ENCODE data around the gene IL4.

The IL4 gene

GRCh38 chr5:132695956-132696355 lies 22.2 kb downstream of the IL4 start:
- DNase-seq (ENCODE audit: low spot score) = no peak

- peak; percentile 67 for DNase-seq (ENCODE audit: low spot score)
Measured at GRCh38 chr5:132704875-132705274, 31.1 kb downstream of the IL4 start.

- DNase-seq (ENCODE audit: low spot score) = no peak
Measured at GRCh38 chr5:132708645-132709044, 34.9 kb downstream of the IL4 start.

DNA sequence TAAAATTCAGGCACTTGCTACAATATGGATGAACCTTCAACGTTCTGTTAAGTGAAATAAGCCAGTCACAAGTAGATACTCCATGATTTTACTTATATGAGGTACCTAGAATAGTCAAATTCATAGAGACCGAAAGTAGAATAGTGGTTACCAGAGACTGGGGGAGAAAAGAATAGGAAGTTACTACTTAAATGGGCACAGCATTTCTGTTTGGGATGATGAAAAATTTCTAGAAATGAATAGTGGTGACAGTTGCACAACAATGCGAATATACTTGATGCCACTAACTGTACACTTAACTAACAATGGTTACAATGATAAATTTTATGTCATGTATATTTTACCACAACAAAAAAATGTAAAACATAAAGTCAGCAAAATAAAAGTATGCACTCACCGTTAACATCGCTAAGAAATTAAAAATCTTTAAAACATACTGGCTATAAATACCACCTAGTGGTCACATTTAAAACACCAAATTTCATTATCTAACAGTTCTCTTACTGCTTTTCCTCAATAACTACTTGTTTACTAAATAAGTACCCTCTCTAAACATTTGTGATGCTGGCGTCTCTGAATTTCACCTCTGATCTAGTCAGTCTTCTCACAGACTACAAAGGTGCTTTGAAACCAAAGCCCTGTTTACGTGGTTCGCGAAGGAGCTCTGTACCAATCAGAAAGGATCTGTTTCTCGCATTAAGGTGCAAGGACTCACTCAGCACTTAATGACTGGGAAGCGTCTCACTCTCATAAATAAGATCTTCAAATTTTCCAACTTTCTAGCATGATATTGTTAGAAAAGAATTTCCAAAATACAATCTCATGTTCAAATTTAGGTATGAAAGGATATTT lies 40.9 kb downstream of the IL4 start:
- DNase-seq (ENCODE audit: low spot score) = peak; percentile 2

GRCh38 chr5:132718544-132719312 lies 44.9 kb downstream of the IL4 start:
- DNase-seq (ENCODE audit: low spot score) = no peak

- no peak for DNase-seq (ENCODE audit: low spot score)
Measured at GRCh38 chr5:132725745-132726144, 52.0 kb downstream of the IL4 start.

- no peak for DNase-seq (ENCODE audit: low spot score)
Measured at GRCh38 chr5:132729896-132730295, 56.1 kb downstream of the IL4 start.
